Measurements from ENCODE around the gene OR2V1.

GRCh38 chr5:181100121-181100875, 30.7 kb downstream of the OR2V1 start:
- TF ChIP-seq CTCF (conservative IDR thresholded peaks at IDR 0.05; ENCODE audit: low read depth in 2 of 2) (no peak), POLR2AphosphoS5 (IDR thresholded peaks at IDR 0.05; ENCODE audit: low read depth) (no peak), EZH2 (IDR thresholded peaks at IDR 0.05; ENCODE audit: low read depth, unreplicated experiment) (no peak), EZH2phosphoT487 (IDR thresholded peaks at IDR 0.05; ENCODE audit: unreplicated experiment) (peak; percentile 67), JUNB (IDR thresholded peaks at IDR 0.05; ENCODE audit: unreplicated experiment) (no peak), ZNF331 (CRISPR knock-in tag; IDR thresholded peaks at IDR 0.05; ENCODE audit: low read depth) (no peak)
